Kidney (tissue), 2 donors: ENCODE results near the gene SOWAHC. TPM values are rescaled to one million over a fixed set of nuclear protein-coding genes. Genes with fewer than 3 reads are reported as not detected.

ENCODE experiments used
- polyA plus RNA-seq: library from polyadenylated mRNA; stranded (reverse); fragments of 350-450 nt; fragmentation: Illumina TruSeq; extraction: RNeasy Lipid Tissue Mini Kit (QIAGEN cat#74804); gene quantifications from one replicate; pipeline ENCODE4 v1.2.3, GENCODE V29; 2014; ENCODE audit warnings: low read depth, low replicate concordance; ENCODE audit not compliant: insufficient read depth
- total RNA-seq: library from RNA; stranded (reverse); fragmentation: NEBNext Ultra II Directional; extraction: Animal tissue kit (Norgen Biotek cat#: 25700); gene quantifications from one replicate; pipeline ENCODE4 v1.2.1, GENCODE V29; 2021
- donor health status: DM: yes; HTN: yes; CAD: no.

SOWAHC gene
- total and polyA plus RNA-seq, 2 donors from 2014 or later = 7.5 to 11.8 TPM

Other genes with a start within 250 kb of the SOWAHC start
- gene SEPTIN10, start 398 bp upstream of the SOWAHC start, total RNA-seq = 80.7 TPM
- gene SEPTIN10, start 398 bp upstream of the SOWAHC start, polyA plus RNA-seq = 20.8 TPM
- gene RGPD5, start 179.9 kb downstream of the SOWAHC start, total RNA-seq = 43.4 TPM
- 0.60 TPM for gene RGPD5, start 179.9 kb downstream of the SOWAHC start, polyA plus RNA-seq